ENCODE measurements around the gene ZIC2.

DNA sequence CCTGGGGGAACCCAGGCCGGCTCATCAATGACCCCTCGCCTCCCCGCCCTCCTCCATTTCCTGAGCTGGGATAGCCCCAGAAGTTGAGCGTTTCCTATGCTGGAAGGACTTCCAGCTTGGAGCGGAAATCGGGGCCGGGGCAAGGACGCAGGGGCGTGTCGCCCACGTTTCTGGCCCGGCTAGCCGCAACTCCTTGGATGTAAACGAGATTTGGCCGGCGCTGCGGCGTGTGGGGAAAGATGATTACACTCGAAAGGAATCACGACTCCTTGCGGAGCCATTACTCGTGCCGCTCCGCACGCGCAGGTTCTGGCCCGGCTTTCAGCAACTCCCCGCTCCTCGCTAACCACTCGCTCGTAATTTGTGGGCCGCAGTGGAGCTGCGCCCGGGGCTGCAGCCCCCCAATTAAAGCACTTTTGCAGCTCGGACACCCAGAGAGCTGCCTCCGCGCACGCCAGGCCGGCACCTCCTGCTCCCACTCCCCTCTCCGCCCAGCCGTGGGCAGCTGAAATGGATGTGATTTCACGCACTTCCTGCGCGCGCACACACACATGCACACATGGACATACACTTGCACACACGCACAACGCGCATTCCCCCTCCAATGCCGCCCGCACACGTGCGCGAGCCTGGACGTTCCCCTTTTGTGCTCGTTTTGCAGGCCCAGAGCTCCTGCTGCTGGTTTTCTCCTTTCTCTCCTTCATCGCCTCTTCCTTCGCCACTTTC lies 25.7 kb upstream of the ZIC2 start:
- TF ChIP-seq EP300 (IDR thresholded peaks at IDR 0.05): no peak
- TF ChIP-seq POLR2AphosphoS5 (IDR thresholded peaks at IDR 0.05): no peak
